GM21423 (cell line): ENCODE measurements around the gene ADCY3.

ENCODE experiments used
- ATAC-seq: cut with Tn5 transposase; IDR thresholded peaks from one replicate; pipeline ENCODE4 v1.9.1; 2021; ENCODE audit warnings: mild to moderate bottlenecking, moderate library complexity; ENCODE audit not compliant: unreplicated experiment

The ADCY3 gene

GRCh38 chr2:24877646-24878045 lies 42.4 kb downstream of the ADCY3 start:
- no peak for ATAC-seq

- ATAC-seq, result no peak
These were observed 43.0 kb downstream of the ADCY3 start for GRCh38 chr2:24877067-24877466.

GRCh38 chr2:24875901-24876300 lies 44.1 kb downstream of the ADCY3 start:
- no peak for ATAC-seq

- no peak for ATAC-seq
These were observed 44.8 kb downstream of the ADCY3 start for GRCh38 chr2:24875272-24875671.

- no peak for ATAC-seq
These were observed 46.0 kb downstream of the ADCY3 start for GRCh38 chr2:24874035-24874434.

- ATAC-seq, result no peak
These were observed 46.4 kb downstream of the ADCY3 start for GRCh38 chr2:24873619-24874018.

GRCh38 chr2:24872344-24873115 lies 47.5 kb downstream of the ADCY3 start:
- no peak for ATAC-seq

GRCh38 chr2:24871852-24872333 lies 48.1 kb downstream of the ADCY3 start:
- ATAC-seq, result no peak

- ATAC-seq, result no peak
These were observed 48.9 kb downstream of the ADCY3 start for GRCh38 chr2:24870891-24871705.

- no peak for ATAC-seq
These were observed 49.6 kb downstream of the ADCY3 start for GRCh38 chr2:24870440-24870839.

GRCh38 chr2:24866946-24867345 lies 53.1 kb downstream of the ADCY3 start:
- no peak for ATAC-seq

- ATAC-seq, result no peak
These were observed 56.4 kb downstream of the ADCY3 start for GRCh38 chr2:24863641-24864040.

GRCh38 chr2:24861500-24861899 lies 58.5 kb downstream of the ADCY3 start:
- no peak for ATAC-seq

- no peak for ATAC-seq
These were observed 59.4 kb downstream of the ADCY3 start for GRCh38 chr2:24860631-24861030.

- no peak for ATAC-seq
These were observed 60.0 kb downstream of the ADCY3 start for GRCh38 chr2:24859968-24860600.

- ATAC-seq, result no peak
These were observed 61.0 kb downstream of the ADCY3 start for GRCh38 chr2:24858996-24859395.

GRCh38 chr2:24857746-24858145 lies 62.3 kb downstream of the ADCY3 start:
- ATAC-seq, result no peak

- no peak for ATAC-seq
These were observed 63.2 kb downstream of the ADCY3 start for GRCh38 chr2:24856791-24857211.

GRCh38 chr2:24855726-24856125 lies 64.3 kb downstream of the ADCY3 start:
- no peak for ATAC-seq

- ATAC-seq, result no peak
These were observed 64.9 kb downstream of the ADCY3 start for GRCh38 chr2:24855022-24855622.

GRCh38 chr2:24853996-24854395 lies 66.0 kb downstream of the ADCY3 start:
- no peak for ATAC-seq
